GM10847 (cell line): ENCODE results near the gene USP25.

Experiments
- POLR2A ChIP-seq: IDR thresholded peaks from 2 replicates; pipeline ENCODE4 v1.6.1; 2011; ENCODE audit not compliant: insufficient read length; ENCODE audit errors: extremely low read depth

Gene USP25

DNA sequence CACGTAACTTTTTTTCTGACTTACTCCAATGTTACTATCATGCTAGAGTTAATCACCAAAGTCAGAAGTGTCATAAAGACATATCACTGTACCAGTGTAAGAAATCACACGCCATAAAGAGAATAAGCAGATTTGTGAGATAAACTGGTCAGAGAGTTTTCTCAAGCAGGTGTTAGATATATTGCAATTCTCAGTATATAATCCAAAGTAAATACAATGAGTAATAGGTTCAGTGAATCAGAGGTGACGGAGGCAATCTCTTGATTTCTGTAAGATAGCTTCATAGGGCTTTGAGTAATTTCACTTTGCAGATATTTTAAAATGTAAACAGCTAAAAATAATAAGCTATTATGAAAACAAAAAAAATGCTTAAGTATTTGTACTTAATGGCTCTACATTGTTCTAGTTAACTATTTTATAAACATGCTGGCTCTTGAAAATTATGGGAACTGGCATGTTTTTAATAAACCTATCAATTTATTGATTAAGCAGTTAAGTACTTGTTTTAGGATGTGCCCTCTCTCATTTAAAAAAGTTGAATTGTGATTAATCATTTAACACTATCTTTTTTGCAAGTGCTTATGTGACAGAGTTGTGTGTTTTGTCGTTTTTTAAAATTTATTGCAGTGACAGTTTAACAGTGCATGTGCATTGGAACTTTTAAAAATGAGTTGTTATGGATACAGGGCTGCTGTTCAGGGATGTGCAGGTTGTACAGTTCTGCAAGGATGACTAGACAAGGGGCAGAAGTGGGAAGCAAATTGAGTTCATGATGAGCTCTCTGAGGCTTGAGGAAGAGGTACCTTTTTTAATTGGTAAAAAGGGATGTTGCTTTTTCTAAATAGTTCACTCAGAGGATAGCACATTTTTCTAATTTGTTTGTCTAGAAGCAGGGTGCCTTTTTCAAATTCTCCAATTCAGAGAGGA lies 119.1 kb downstream of the USP25 start:
- TF ChIP-seq POLR2A = no peak

DNA sequence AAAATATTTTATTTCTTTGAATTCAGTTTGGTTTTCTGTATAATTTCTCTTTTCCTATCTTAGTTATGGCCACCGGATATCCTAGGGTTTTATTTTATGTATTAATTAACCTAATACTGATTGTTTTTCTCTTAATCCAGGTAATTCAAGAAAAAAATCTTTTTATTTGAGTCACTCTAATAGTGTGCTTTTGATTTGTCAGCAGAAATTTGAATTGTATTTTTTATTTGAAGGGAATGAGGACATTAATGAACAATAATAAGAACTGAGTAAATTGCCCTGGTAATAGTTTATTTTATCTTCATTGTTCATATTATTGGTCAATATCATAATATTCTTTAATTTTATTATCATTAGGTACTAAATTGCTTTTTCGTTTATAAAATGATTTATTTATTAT lies 120.1 kb downstream of the USP25 start:
- TF ChIP-seq POLR2A = no peak

DNA sequence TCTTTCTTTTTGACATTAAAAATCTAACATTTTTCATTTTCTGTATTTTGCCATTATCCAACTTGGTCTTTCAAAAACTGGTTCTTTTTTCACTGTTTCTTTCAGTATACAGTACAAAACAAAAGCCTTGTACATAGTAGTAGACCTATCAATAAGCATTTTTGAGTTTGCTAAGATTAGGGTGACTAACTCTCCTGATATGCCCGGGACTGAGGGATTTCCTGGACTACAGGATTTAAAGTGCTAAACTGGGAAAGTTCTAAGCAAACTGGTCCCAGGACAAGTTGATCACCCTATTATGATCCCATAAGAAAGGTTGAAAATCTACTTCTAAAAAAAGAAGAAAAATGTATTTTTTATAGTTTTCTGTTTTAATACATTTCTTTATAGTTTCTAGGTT lies 120.9 kb downstream of the USP25 start:
- no peak for TF ChIP-seq POLR2A

DNA sequence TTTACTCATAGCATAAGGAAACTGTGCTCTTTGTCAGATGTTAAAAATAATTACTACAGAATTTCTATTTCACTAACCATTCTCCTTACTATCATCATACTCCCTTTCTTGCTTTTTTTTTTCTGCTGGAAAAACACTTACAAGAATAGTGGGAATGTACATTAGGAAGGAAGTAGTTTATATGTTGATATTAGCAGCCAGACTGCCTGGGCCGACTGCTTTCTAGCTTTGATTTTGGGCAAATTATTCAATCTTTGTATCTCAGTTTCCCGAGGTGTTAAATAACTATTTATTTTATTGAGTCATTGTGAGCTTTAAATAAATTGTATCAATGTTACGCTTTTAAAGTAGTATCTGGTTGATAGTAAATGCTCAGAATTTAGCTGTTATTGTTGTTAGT lies 122.4 kb downstream of the USP25 start:
- TF ChIP-seq POLR2A = no peak

DNA sequence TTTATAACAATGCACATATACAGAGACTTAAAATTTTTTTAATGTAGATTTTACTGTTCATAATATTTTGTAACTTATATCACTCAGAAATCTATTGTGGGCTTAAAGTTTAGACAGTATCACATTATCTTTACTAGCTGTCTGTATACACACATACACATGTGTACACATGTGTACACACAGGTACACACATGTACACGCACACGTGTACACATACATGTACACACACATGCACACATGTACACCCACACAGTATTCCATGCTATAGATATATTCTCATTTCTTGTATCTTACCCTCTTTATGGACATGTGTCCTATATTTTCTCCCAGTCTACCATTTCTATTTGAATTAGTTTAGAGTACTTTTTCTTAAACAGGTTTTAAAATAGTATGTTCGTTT lies 123.3 kb downstream of the USP25 start:
- no peak for TF ChIP-seq POLR2A

DNA sequence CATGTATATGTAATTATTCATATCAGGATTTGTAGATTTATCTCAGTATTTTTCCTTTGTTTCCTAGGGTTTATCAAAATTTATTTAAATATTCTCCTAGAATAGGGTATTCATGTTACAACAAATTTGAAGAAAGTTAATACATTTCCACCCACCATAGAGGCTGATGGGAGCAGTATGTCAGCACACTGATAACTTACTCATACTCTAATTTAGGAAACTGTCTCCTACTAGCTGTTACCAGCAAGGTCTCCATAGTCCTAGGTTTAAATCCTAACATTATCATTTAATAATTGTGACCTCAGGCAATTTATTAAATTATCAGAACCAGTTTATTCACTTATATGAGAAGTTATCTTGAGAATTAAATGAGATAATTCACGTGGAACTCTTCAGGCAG lies 127.0 kb downstream of the USP25 start:
- TF ChIP-seq POLR2A = no peak

DNA sequence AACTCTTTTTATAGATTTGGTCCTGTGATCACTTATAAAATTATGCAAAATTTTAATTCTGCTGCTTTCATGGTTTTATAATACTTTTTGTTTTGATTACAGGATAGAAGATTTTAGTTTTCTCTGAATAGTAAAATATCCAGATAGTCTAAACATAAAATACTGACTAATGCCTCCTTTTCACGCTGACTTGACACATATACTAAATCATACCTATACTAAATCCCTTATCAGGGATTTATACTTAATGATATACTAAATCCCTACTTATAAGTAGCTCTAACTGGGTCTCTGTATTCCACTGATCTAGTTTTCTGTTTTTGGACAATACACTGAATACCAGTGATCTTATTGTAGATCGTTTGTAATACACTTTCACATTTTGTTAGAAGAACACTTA lies 128.0 kb downstream of the USP25 start:
- no peak for TF ChIP-seq POLR2A

DNA sequence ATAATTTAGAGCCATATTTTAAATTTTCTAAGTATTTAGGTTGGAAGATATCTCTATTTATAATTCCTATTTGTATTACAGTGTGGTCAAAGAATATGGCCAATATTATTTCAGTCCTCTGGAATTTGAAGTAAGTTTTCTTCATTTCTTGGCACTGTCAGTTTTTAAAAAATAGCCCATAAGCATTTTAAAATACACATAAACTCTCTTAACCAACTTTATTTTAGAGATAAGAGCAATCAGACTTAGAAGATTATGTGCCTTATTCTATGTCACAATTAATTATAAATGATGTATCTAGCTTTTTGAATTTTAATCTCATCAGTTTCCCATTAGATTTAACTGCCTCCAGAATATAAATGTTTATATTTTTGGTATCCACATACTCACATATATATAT lies 130.8 kb downstream of the USP25 start:
- no peak for TF ChIP-seq POLR2A

DNA sequence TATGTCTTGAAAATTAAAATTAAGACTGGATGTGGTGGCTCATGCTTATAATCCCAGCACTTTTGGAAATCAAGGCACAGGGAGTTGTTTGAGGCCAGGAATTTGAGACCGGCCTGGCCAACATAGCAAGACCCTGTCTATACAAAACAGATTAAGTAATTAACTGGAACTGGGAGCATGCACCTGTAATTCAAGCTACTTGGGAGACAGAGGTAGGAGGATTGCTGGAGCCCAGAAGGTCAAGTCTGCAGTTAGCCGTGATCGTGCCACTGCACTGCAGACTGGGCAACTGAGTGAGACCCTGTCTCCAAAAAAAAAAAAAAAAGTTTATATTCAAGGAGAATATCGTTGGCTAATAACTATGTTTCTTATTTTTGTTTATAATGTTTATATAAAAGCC lies 139.2 kb downstream of the USP25 start:
- no peak for TF ChIP-seq POLR2A

DNA sequence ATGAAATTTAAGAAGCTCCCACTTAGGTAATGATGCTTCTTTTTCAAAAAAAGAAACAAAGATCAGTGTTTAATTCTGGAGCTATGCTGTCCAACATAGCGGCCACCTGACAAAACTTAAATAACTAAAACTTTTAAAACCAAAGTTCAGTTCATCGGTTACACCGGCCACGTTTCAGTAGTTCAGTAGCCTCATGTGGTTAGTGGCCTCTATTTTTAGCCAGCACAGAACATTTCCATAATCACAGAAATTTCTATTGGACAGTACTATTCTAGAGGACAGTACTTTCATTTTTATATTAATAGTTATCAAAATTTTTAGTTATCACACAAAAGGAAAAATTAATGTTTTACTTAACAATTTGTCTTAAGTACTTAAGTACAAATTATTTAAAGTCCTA lies 141.0 kb downstream of the USP25 start:
- TF ChIP-seq POLR2A = no peak

DNA sequence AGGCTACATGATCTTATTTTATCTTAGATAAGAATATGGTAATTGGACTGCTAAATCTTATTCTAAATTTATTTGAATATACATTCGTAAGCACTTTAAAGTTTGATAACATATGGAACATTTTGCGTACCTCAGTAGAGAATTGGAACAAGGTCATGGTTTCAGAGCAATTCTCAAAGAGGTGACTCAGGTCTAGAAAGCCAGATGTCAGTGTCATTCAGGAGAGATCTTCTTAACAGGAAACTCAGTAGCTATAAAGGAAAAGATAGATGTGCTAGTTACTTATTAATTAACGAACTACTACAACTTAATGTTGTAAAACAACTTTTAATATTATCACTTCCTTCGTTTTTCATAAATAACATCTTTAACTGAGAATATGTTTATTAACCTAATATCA lies 142.5 kb downstream of the USP25 start:
- no peak for TF ChIP-seq POLR2A

DNA sequence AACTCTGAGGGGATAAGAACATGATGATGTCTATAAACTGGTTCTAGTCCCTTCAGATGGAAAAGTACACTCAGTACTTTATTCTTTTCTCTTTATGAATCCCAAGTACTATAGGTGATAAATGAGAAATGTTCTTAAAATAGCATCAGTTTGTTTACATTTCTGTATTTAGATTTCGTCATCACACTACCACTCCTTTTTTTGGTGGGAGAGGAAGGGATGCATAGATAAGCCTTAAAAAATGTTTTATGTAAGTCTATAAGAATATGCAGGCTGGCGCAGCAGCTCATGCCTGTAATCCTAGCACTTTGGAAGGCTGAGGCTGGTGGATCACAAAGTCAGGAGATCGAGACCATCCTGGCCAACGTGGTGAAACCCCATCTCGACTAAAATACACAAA lies 144.8 kb downstream of the USP25 start:
- TF ChIP-seq POLR2A = no peak

DNA sequence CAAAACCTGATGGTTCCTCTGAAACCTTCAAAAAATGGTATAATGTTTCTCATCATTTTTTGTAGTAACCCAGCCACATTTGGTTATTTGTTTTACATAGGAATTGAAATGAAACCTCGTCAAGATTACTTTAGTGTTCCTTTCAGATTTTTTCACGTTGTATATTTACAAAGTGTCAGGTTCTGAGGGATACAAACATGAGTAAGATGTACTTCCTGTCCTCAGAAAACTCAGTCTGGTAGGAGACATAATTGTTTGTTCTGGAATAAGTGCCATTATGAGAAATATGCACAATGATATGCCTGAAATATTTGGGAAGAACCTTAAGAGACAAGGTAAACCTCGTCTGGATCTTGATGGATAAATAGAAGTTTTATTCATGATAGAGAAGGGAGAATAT lies 145.5 kb downstream of the USP25 start:
- no peak for TF ChIP-seq POLR2A

DNA sequence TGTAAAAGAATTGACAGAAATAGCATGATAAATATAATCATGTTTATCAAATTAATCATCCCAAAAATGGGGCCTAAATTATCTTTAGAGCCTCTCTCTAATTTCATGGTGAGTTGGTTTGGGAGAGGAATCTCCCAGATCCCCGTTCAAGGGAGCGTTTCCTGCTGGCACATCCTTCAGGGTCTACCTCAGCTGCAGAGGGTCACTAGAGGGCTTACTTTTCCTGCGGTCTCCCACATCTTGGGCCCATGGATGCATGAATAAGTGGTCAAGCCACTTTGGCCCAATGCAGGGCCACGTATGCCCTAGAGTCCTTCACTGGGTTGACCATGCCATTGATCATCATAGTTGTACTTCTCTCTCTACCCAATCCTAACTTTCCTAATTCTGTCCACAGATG lies 164.1 kb downstream of the USP25 start:
- TF ChIP-seq POLR2A = no peak

DNA sequence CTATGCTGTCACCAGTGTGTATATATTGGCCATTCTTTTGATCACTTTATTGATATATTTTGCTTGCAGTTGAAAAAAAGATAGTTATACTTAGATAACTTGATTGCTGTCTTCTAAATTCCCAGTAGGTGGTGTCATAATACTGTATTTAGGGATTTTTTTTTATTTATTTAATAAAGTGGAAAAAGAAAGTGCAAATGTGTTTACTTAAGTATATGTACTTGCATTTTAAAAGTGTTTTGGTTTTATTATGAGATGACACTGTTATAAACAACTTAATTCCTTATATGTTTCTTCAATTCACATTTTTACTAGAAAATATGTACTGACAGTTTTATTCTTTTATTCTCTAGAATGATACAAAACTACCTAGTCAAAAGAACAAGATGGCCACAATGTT lies 164.8 kb downstream of the USP25 start:
- no peak for TF ChIP-seq POLR2A

DNA sequence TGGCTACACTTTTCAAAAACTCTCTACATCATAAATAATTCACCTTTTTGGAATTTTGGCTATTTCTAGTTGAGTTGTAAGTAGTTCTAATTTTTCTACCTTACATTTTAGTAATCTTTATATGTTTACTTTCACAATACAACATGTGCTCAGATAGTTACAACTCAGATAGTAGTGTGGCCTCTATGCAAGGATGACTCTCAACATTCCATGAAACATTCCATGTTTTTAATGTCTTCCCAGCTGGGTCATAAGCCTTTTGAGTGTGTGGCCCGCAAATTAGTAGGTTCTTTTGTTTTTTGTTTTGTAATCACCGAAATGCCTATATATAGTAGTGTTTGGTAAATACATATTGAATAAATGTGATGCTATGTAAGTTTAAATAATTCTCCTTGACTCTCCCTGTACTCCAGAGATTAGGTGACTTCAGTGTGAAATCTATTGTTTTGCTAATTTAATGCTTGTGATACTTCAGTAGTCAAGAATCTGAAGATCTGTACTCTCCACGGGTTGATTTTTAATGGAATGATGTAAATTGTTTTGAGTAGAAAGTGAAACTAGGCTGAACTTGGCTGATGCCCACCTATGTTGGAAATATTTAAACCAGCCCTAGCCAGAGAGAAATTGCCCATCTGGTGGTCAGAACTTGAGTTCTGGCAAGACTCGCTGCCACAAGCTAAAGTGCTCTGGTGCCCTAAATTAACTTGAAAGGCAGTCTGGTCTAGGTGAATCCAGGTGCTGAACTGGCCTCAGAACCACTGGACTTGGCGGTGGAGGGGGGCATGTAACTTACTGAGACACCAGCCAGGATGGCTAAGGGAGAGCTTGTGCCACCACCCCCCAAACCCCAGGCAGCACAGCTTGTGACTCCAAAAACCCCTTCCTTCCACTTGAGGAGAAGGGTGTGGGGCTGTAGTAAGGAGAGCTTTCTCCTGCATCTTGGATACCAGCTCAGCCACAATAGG lies 165.6 kb downstream of the USP25 start:
- TF ChIP-seq POLR2A = no peak
